GM10248 (cell line): ENCODE data around the gene IL10RB.

ENCODE experiments used
- CTCF ChIA-PET: fragments of 300-600 bp; sonication (Branson Sonifier 250); formaldehyde crosslinking; extraction: SDS; loops from one replicate; lab custom pipeline; 2021; ENCODE audit warnings: antibody characterized with exemption; lab: Yijun Ruan, JAX
- POLR2A ChIA-PET: fragments of 350-650 bp; sonication (Branson Sonifier 250); formaldehyde crosslinking; extraction: SDS; loops from one replicate; lab custom pipeline; 2020; ENCODE audit warnings: antibody characterized with exemption; lab: Yijun Ruan, JAX
- DNase-seq: peaks from one replicate; pipeline ENCODE4 v3.0.0; 2012; ENCODE audit errors: extremely low spot score
- CTCF ChIP-seq: IDR thresholded peaks from 2 replicates; pipeline ENCODE4 v1.5.1; 2012; ENCODE audit warnings: mild to moderate bottlenecking, low read depth; ENCODE audit errors: extremely low read depth, missing control alignments, control extremely low read depth

The IL10RB gene

GRCh38 chr21:33268393-33268736, 2.2 kb downstream of the IL10RB start:
- ChIA-PET CTCF (interaction anchor here (1.3 to 2.5 kb wide), 6 partner anchors 12 to 177 kb away, joined by 3 to 9 read pairs (median 6); no protein-coding TSS in a partner anchor), POLR2A (no interaction called here)
- no peak for TF ChIP-seq CTCF
- no peak for DNase-seq

- ChIA-PET POLR2A (interaction anchor here (0.6 to 0.7 kb wide), 2 partner anchors 28 to 178 kb away, joined by 5 to 7 read pairs; no protein-coding TSS in a partner anchor), CTCF (interaction anchor here (0.9 to 2.5 kb wide), 8 partner anchors 11 to 176 kb away, joined by 3 to 9 read pairs (median 5); no protein-coding TSS in a partner anchor)
- peak; percentile 63 for DNase-seq
- peak; percentile 13 for TF ChIP-seq CTCF
These were observed 2.7 kb downstream of the IL10RB start for GRCh38 chr21:33268737-33269441.

GRCh38 chr21:33270986-33271385, 4.8 kb downstream of the IL10RB start:
- CTCF ChIA-PET = interaction anchor here (0.7 kb wide), 1 partner anchor 74 kb away, joined by 3 read pairs; no protein-coding TSS in a partner anchor
- no peak for TF ChIP-seq CTCF
- no peak for DNase-seq
- POLR2A ChIA-PET = no interaction called here

- TF ChIP-seq CTCF = no peak
- CTCF ChIA-PET = interaction anchor here (1.1 to 1.8 kb wide), 4 partner anchors 23 to 88 kb away, joined by 3 to 5 read pairs (median 4); no protein-coding TSS in a partner anchor
- POLR2A ChIA-PET = no interaction called here
- DNase-seq = no peak
These were observed 6.9 kb downstream of the IL10RB start for GRCh38 chr21:33273044-33273443.

GRCh38 chr21:33278721-33279120, 12.6 kb downstream of the IL10RB start:
- TF ChIP-seq CTCF = no peak
- POLR2A ChIA-PET = no interaction called here
- CTCF ChIA-PET = interaction anchor here (0.8 to 1.4 kb wide), 3 partner anchors 8 to 17 kb away, joined by 3 read pairs; no protein-coding TSS in a partner anchor
- no peak for DNase-seq

GRCh38 chr21:33279330-33279820, 13.2 kb downstream of the IL10RB start:
- DNase-seq = no peak
- ChIA-PET CTCF (interaction anchor here (0.8 to 1.5 kb wide), 3 partner anchors 11 to 17 kb away, joined by 3 read pairs; no protein-coding TSS in a partner anchor), POLR2A (no interaction called here)
- no peak for TF ChIP-seq CTCF
